Measurements from ENCODE around the gene SERP2. TPM values are rescaled to one million over a fixed set of nuclear protein-coding genes. Genes with fewer than 3 reads are reported as not detected.

Gene SERP2
- total and polyA plus RNA-seq, 10 of the 15 experiments (the other 5 are each of a cell fraction or from before 2014, with no cell fraction given), result not detected

GRCh38 chr13:44410328-44410859 is 36.8 kb downstream of the SERP2 start:
- WGBS (ENCODE audit: insufficient coverage, insufficient replicate concordance, low lambda C conversion rate, missing lambda C conversion rate), result 27% methylated on average over 6 of the region's 6 CpGs
- Histone ChIP-seq H3K9ac (ENCODE audit: control insufficient read depth, insufficient read depth, low read length) (no peak overlapping the region), H3K36me3 (ENCODE audit: control insufficient read depth in 2 of 2, insufficient read depth in 2 of 2, low read length in 1 of 2) (no peaks in the 10 kb centered on the region), H3K79me2 (ENCODE audit: control insufficient read depth, insufficient read depth, low read length) (no peaks in the 10 kb centered on the region), H3K4me3 (no peak overlapping the region), H4K20me1 (ENCODE audit: control insufficient read depth, insufficient read depth) (no peaks in the 10 kb centered on the region; the same call in 1 of the 2 replicates), H3K9me3 (replicated peaks; ENCODE audit: control insufficient read depth, insufficient read depth, low read length) (no peaks in the 10 kb centered on the region), H3K4me1 (ENCODE audit: control insufficient read depth, insufficient read depth, low read length) (no peaks in the 10 kb centered on the region), H3K27me3 (replicated peaks in 1 of 2; ENCODE audit: control insufficient read depth in 2 of 2, insufficient read depth in 2 of 2, low read length in 1 of 2) (peaks cover 0 to 1% of the 10 kb centered on the region in 2 experiments; a peak in 1 of 4 replicates), H3K27ac (ENCODE audit: control insufficient read depth, insufficient read depth) (no peak overlapping the region), H2AFZ (ENCODE audit: control insufficient read depth, low read depth, low read length) (no peak overlapping the region), H3K4me2 (ENCODE audit: control insufficient read depth, insufficient read depth) (no peak overlapping the region)
- RAD21 ChIA-PET (ENCODE audit: unreplicated experiment), result no interaction called here
- ATAC-seq (no peak), FAIRE-seq (no peak), DNase-seq (ENCODE audit: low read depth, low spot score) (no peak)
- POLR2A ChIA-PET, result no interaction called here
- SMC1A ChIA-PET (ENCODE audit: uncharacterized antibody, unreplicated experiment), result no interaction called here
- CTCF ChIA-PET, result no interaction called here
- BruUV-seq (replicated peaks), result no TSS peak
- intact Hi-C loops (cut with micrococcal nuclease; ENCODE audit: unreplicated experiment) (no loop called here), in situ Hi-C loops (cut with MboI) (no loop called here)
- TF ChIP-seq MXI1 (IDR thresholded peaks at IDR 0.05; ENCODE audit: low read depth, low read length), result no peak
- no peak for TF ChIP-seq BMI1 (IDR thresholded peaks at IDR 0.05; ENCODE audit: borderline replicate concordance)
- no peak for TF ChIP-seq CBX3 (IDR thresholded peaks at IDR 0.05; ENCODE audit: borderline replicate concordance, low read depth)
- TF ChIP-seq BRCA1 (IDR thresholded peaks at IDR 0.05; ENCODE audit: low read depth, low read length), result no peak
- no peak for TF ChIP-seq SUZ12 (IDR thresholded peaks at IDR 0.05; ENCODE audit: unreplicated experiment)
- TF ChIP-seq IKZF1 (conservative IDR thresholded peaks at IDR 0.05), result no peak
- no peak for TF ChIP-seq ESRRA (IDR thresholded peaks at IDR 0.05; ENCODE audit: low read length)
- TF ChIP-seq PBX3 (IDR thresholded peaks at IDR 0.05; ENCODE audit: insufficient replicate concordance, low read depth, low read length), result no peak
- TF ChIP-seq ETV6 (conservative IDR thresholded peaks at IDR 0.05 in 1 of 2, IDR thresholded peaks at IDR 0.05 in 1 of 2; ENCODE audit: borderline replicate concordance in 1 of 2, low read depth in 1 of 2), result no peak
- no peak for TF ChIP-seq SUPT20H (IDR thresholded peaks at IDR 0.05; ENCODE audit: borderline replicate concordance, control insufficient read depth, low read depth, low read length)
- no peak for TF ChIP-seq BCL11A (IDR thresholded peaks at IDR 0.05; ENCODE audit: low read depth, low read length)
- TF ChIP-seq HDAC6 (IDR thresholded peaks at IDR 0.05; ENCODE audit: unreplicated experiment), result no peak

All from GM12878 (cell line).